HL-60/S4 treated with phorbol 12-myristate 13-acetate at 8.2 ng/mL for 4 days and 3 days (cell line): ENCODE data around the gene ITGAX.
"Not testable (repeated sequence)": the region's sequence is repeated elsewhere in the genome, so short reads cannot be mapped to it uniquely, and the experiment has no call there.

Experiments used
- in situ Hi-C: fragments of 300-500 bp; cut with MboI; formaldehyde crosslinking; loops from 2 replicates; pipeline ENCODE4 v1.15.0; 2022; ENCODE audit warnings: low sequenced_read_pairs

The ITGAX gene

DNA sequence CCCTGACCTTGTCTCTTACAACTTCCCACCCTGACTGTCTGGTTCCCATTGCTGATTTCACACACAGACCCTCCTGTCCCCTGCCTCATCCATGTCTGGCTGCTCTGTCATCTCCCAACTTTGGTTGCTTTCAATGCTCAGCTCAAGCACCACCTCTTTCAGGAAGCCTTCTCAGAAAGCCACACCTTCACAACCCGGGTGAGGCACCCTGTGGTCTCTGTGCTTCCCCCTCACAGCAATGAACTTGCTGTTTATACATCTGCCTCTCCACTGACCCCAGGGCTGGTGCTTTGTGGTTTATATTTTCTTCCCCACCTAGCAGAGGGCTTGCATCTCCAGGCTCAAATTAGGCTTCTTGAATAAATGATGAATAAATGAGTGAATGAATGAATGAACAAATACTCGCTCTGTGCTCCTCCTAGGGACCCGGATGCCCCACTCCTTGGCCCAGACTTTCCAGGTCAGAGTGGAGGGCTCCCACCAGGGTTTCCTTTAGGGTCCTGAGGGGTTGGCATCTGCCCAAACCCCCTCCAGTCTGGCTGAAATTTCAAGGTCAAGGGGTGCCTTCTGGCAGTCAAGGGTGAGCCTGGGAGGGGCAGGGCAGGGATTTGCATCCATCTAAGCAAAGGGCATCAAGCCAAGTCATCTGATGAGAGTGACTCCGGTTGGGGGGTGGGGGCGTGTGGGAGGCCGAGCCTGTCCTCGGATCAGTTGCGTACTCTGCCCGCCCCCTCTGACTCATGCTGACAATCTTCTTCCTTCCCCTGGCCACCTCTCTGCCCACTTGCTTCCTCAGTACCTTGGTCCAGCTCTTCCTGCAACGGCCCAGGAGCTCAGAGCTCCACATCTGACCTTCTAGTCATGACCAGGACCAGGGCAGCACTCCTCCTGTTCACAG is at the start of gene ITGAX:
ITGAX (plus strand) TSS at position 783 of the 898 bp plus-strand sequence; CDS start at position 862, 79 bp downstream.
- in situ Hi-C loops, result no loop called here

DNA sequence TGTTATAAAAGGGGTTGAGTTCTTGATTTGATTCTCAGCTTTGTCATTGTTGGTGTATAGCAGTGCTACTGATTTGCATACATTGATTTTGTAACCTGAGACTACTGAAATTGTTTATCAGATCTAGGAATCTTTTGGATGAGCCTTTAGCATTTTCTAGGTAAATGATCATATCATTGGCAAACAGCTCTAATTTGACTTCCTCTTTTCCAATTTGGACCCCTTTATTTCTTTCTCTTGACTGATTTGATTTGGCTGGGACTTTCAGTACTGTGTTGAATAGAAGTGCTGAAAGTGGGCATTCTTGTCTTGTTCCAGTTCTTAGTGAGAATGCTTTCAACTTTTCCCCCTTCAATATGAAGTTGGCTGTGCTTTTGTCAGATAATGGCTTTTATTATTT is 49.8 kb upstream of the ITGAX start:
- in situ Hi-C loops, result no loop called here

DNA sequence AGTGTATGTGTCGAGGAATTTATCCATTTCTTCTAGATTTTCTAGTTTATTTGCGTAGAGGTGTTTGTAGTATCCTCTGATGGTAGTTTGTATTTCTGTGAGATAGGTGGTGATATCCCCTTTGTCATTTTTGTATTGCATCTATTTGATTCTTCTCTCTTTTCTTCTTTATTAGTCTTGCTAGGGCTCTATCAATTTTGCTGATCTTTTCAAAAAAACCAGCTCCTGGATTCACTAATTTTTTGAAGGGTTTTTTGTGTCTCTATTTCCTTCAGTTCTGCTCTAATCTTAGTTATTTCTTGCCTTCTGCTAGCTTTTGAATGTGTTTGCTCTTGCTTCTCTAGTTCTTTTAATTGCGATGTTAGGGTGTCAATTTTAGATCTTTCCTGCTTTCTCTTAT is 46.6 kb upstream of the ITGAX start:
- in situ Hi-C loops, result not testable (repeated sequence)

DNA sequence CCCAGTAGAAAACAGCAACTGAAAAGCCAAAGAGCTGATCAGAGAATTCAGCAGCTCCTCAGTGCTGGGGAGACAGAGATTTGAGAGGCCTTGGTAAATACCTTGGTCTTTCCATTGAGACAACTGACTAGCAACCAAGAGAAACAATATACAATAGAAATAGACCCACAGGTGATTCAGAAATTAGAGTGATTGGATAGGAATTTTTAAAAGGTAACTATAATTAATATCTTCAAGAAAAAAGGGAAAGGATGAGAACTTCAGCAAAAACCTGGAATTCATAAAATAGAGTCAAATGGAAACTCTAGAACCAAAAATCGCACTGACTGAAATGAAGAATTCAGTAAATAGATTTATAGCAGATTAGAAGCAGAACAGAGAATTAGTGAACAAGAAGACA is 32.5 kb upstream of the ITGAX start:
- in situ Hi-C loops, result no loop called here

DNA sequence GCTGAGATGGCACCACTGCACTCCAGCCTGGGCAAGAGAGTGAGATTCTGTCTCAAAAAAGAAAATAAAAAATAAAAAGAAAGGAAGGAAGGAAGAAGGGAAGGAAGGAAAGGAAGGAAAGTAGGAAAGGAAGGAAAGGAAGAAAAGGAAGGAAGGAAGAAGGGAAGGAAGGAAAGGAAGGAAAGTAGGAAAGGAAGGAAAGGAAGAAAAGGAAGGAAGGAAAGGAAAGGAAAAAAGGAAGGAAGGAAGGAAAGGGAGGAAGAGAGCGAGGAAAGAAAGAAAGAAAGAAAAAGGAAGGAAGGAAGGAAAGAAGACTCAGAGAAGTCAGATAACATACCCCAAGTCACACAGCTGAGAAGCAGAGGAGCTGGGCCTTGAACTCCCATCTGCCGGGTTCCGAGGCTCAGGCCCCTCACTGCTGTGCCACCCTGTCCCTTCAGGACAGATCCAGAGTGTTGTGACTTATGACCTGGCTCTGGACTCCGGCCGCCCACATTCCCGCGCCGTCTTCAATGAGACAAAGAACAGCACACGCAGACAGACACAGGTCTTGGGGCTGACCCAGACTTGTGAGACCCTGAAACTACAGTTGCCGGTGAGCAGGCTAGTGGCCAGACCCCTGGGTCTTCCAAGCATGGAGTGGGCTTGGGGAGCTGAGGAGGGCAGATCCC is 30.9 kb upstream of the ITGAX start:
- in situ Hi-C loops, result no loop called here

DNA sequence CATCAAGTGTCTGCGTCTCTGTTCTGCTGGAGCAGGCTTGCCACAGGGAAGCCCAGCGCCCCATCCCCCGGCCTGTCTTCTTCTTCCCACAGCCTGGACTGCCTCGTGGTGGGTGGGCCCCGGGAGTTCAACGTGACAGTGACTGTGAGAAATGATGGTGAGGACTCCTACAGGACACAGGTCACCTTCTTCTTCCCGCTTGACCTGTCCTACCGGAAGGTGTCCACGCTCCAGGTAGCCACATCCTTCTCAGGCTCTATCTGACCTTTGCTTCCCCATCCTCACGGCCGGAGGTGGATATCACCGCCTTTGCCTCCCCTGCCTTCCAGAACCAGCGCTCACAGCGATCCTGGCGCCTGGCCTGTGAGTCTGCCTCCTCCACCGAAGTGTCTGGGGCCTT is 29.8 kb upstream of the ITGAX start:
- in situ Hi-C loops, result no loop called here

DNA sequence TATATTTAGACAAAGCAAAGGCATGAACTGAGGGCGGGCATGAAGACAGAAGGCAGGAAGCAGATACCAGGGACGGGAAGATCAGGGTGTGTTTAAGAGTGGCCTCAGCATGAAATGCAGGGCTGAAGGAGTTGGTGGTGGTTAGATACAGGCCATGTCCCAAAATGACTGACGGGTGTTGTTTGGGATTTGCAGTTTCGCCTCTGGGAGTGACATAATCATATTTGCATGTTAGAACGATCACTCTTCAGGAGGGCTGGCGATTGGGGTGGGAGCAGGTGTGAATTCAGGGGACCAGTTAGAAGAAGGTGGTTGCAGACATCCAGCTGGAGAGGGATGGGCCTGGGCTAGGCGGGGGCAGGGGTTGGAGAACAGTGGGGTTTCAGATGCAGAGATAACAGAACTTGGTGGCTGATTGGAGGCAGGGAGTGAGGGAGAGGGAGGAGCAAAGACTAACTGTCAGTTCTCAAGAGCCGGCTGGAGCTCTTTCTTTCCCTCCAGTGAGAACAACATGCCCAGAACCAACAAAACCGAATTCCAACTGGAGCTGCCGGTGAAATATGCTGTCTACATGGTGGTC is 27.2 kb upstream of the ITGAX start:
- in situ Hi-C loops, result no loop called here

DNA sequence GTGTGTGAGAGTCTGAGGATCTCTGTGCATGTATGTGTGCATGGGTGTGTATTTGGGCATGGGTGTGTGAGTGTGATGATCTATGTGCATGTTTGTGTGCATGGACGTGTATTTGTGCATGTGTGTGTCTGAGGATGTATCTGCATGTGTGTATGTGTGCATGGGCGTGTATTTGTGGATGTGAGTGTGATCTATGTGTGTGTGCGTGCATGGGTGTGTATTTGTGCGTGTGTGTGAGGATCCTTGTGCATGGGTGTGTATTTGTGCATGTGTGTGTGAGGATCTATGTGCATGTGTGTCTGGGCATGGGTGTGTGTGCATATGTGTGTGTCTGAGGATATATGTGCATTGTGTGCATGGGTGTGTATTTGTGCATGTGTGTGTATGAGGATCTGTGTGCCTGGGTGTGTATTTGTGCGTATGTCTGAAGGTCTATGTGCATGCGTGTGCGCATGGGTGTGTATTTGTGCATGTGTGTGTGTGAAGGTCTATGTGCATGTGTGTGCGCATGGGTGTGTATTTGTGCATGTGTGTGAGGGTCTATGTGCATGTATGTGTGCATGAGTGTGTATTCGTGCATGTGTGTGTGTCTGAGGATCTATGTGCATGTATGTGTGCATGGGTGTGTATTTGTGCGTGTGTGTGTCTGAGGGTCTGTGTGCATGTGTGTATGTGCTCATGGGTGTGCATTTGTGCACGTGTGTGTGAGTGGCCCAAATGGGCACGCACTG is 26.5 kb upstream of the ITGAX start:
- in situ Hi-C loops, result no loop called here

DNA sequence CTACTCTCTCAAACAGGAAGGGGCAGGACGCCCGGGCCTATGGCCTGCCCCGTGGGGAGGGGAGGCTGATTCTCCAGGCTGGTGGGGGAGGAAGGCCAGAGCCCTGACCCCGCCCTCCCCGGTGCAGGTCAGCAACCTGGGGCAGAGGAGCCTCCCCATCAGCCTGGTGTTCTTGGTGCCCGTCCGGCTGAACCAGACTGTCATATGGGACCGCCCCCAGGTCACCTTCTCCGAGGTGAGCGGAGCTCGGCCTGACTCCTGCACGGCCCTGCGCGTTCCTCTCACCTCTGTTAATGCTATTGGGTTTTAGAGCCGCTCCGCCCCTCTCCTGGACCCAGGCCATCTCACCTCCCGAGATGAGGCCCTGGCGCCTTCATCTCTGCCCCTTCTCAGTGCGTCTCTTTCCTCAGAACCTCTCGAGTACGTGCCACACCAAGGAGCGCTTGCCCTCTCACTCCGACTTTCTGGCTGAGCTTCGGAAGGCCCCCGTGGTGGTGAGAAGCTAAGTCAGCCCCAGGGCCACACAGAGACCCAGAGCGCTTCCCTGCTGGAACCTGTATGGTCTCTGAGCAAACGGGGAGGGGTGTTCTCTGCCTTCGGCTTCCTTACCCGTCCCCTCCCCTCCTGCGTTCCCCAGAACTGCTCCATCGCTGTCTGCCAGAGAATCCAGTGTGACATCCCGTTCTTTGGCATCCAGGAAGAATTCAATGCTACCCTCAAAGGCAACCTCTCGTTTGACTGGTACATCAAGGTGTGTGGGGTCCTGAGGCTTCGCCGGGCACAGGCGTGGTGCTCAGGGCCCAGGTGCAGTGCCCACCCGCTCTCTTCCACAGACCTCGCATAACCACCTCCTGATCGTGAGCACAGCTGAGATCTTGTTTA is 25.1 kb upstream of the ITGAX start:
- in situ Hi-C loops, result no loop called here

DNA sequence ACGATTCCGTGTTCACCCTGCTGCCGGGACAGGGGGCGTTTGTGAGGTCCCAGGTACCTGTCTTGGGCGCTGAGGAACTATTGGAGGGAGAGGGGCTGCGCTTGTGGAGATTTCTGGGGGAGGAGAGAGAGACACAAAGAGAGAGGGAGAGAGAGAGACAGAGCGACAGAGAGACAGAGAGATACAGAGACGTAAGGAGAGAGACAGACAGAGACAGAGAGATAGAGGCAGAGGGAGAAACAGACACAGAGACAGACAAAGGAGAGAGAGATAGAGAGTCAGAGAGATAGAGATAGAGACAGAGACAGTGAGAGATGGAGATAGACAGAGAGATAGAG is 24.5 kb upstream of the ITGAX start:
- in situ Hi-C loops, result no loop called here

DNA sequence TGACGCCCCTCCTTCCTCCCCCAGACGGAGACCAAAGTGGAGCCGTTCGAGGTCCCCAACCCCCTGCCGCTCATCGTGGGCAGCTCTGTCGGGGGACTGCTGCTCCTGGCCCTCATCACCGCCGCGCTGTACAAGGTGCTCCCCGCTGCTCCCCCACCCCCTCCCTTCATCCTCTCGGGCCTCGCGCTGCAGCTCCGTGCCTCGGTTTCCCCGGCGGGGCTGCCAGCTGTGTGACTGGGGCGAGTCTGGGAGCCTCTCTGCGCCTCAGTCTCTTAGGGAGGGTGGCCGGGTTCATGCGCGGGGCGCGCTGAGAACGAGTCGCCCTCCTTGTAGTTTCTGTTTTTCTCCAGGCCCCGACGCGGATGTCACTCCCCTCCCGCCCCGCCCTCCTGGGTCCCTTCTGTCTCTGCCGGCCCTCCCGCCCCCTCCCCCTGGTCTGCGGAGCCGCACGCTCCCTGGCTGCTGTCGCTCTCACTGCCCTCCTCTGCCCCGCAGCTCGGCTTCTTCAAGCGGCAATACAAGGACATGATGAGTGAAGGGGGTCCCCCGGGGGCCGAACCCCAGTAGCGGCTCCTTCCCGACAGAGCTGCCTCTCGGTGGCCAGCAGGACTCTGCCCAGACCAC is 23.7 kb upstream of the ITGAX start:
- in situ Hi-C loops, result no loop called here

DNA sequence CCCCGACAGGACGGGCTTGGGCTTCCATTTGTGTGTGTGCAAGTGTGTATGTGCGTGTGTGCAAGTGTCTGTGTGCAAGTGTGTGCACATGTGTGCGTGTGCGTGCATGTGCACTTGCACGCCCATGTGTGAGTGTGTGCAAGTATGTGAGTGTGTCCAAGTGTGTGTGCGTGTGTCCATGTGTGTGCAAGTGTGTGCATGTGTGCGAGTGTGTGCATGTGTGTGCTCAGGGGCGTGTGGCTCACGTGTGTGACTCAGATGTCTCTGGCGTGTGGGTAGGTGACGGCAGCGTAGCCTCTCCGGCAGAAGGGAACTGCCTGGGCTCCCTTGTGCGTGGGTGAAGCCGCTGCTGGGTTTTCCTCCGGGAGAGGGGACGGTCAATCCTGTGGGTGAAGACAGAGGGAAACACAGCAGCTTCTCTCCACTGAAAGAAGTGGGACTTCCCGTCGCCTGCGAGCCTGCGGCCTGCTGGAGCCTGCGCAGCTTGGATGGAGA is 23.1 kb upstream of the ITGAX start:
- in situ Hi-C loops, result no loop called here

DNA sequence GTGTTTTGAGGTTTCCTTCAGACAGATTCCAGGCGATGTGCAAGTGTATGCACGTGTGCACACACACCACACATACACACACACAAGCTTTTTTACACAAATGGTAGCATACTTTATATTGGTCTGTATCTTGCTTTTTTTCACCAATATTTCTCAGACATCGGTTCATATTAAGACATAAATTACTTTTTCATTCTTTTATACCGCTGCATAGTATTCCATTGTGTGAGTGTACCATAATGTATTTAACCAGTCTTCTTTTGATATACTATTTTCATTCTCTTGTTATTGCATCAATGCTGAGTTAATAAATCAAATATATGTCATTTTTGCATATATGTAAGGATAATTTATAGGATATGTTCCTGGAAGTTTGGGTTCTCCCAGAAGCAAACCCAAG is 22.4 kb upstream of the ITGAX start:
- in situ Hi-C loops, result no loop called here

DNA sequence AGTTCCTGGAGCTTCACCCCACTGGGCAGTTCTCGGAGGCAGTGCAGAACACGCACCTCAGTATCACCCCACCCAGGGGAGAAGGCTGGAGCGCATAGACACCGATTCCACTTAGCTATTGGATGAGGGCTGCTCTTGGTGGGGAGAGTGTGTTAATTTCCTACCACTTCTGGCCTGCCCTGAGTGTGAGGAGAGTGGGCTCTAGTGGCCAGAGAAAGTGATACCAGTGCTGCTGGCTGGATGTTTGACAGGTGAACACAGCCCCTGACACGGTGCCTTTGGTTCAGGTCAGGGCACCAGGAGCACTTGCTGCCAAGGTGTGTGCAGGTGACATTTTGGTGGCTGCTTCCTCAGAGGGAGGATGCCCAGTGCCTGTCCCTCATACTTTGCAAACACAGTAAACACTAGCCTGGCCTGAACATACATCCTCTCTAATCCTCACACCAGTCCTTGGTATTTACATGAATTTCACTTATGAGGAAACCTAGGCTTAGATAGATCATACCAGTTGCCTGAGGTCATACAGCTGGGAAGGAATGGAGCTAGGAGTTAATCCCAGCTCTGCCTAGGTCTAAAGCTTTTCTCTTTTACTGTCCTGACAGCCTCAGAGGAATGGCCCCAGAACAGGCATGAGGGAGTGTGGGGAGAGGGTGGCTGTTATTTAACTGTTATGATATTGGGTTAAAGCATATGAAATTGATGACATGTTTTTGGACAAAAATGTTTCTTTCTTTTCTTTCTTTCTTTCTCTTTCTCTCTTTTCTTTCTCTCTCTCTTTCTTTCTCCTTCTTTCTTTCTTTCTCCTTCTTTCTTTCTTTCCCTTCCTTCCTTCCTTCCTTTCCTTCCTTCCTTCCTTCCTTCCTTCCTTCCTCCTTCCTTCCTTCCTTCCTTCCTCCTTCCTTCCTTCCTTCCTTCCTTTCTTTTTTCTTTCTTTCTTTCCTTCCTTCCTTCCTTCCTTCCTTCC is 21.0 kb upstream of the ITGAX start:
- in situ Hi-C loops, result no loop called here

DNA sequence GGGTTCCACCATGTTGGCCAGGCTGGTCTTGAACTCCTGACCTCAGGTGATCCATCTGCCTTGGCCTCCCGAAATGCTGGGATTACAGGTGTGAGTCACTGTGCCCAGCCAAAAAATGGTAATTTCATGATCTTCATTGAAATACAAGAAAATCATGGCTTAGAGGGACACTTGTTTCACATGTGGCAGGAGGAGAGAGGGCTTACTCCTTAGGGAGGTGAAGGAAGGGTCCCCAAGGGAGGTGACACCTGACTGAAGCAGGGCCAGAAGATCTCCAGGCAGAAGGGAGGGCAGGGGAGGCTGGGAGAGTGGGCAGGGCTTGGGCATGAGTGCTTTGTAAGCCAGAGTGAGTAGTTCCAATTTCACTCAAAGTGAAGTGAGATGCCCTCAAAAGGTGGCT is 20.0 kb upstream of the ITGAX start:
- in situ Hi-C loops, result no loop called here

DNA sequence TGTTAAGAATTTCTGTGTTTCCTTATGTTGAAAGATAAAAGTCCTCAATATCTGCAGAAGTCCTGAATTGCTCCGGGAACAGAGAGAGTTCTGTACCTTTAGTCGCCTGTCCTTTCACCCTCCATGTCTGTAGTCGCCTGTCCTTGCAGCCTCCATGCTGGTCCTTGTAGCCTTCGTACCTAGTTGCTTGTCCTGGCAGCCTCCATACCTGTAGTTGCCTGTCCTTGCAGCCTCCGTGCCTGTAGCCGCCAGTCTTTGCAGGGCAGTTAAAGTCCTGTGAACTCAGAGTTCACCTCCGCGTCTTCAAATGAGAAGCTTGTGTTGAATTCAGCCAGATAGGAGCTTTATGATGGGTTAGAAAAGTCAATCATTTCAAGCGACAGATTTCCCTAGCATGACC is 19.5 kb upstream of the ITGAX start:
- in situ Hi-C loops, result no loop called here

DNA sequence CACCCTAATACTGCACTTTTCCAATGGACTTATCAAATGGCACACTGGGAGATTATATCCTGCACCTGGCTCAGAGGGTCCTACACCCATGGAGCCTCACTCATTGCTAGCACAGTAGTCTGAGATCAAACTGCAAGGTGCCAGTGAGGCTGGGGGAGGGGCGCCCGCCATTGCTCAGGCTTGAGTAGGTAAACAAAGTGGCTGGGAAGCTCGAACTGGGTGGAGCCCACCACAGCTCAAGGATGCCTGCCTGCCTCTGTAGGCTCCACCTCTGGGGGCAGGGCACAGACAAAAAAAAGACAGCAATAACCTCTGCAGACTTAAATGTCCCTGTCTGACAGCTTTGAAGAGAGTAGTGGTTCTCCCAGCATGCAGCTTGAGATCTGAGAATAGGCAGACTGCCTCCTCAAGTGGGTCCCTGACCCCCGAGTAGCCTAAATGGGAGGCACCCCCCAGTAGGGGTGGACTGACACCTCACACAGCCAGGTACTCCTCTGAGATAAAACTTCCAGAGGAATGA is 16.8 kb upstream of the ITGAX start:
- in situ Hi-C loops, result not testable (repeated sequence)

DNA sequence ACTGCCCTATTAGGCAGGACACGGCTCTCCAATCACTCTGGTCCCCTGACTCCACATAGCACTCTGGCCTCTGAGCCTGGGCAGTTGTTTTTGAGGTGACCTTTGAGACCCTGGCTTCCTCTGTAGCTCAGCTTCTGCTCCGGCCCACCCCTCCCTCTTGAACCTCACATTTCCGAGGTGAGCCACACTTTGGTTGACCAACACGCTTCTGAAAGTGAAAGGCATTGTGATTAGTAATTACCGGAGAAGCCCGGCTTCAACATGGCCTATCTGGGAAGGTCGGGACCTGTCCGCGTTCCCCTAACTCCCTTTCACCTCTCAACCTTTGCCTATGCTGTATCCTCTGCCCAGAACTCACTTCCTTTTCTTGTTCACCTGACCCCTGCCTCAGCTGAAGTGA is 10.3 kb upstream of the ITGAX start:
- in situ Hi-C loops, result no loop called here
